ENCODE measurements around the gene ZFR. TPM values are rescaled to one million over a fixed set of nuclear protein-coding genes. Genes with fewer than 3 reads are reported as not detected.

The ZFR gene
- total and polyA plus RNA-seq, 8 donors, result 21.8 to 110 (median 48.5) TPM

DNA sequence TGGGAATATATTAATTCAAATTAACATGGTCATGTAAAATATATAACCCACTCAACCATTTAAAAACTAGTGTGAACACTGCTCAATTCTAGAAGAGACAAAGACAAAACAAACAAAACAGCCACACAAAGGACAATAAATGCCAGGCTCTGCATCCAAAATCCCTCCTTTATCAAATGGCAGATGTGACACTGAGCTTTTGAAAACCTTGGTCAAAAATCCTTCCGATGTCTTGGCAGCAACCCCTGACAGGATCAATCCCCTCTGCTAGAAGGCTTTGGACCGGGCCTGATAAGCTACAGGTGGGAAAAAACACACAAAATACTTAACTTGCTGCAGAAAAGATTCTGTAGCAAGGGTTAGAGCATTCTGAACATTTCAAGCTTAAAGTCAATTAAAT is 61.5 kb downstream of the ZFR start:
- no peaks in the 10 kb centered on the region for H3K27me3 ChIP-seq
- DNase-seq, result no peak
- peaks cover 0 to 23% (median 0%) of the 10 kb centered on the region in 4 donors for H3K4me1 ChIP-seq
- H3K4me3 ChIP-seq, result no peak overlapping the region
- H3K9me3 ChIP-seq, result no peaks in the 10 kb centered on the region
- no peak overlapping the region for H3K27ac ChIP-seq
- TF ChIP-seq, protein P1, sequence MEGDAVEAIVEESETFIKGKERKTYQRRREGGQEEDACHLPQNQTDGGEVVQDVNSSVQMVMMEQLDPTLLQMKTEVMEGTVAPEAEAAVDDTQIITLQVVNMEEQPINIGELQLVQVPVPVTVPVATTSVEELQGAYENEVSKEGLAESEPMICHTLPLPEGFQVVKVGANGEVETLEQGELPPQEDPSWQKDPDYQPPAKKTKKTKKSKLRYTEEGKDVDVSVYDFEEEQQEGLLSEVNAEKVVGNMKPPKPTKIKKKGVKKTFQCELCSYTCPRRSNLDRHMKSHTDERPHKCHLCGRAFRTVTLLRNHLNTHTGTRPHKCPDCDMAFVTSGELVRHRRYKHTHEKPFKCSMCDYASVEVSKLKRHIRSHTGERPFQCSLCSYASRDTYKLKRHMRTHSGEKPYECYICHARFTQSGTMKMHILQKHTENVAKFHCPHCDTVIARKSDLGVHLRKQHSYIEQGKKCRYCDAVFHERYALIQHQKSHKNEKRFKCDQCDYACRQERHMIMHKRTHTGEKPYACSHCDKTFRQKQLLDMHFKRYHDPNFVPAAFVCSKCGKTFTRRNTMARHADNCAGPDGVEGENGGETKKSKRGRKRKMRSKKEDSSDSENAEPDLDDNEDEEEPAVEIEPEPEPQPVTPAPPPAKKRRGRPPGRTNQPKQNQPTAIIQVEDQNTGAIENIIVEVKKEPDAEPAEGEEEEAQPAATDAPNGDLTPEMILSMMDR (IDR thresholded peaks at IDR 0.05), result no peak
- TF ChIP-seq POLR2A (IDR thresholded peaks at IDR 0.05), result no peak
- TF ChIP-seq EP300 (IDR thresholded peaks at IDR 0.05), result no peak
- no peak for TF ChIP-seq POLR2AphosphoS5 (IDR thresholded peaks at IDR 0.05)
- WGBS, 5 donors, result 65 to 86% (median 69%) methylated on average over 2 of the region's 2 CpGs
- H3K36me3 ChIP-seq, result peaks cover 25 to 94% (median 88%) of the 10 kb centered on the region in 4 donors
- intact Hi-C loops (cut with DNase I; ENCODE audit: low total_unique reads), result no loop called here

DNA sequence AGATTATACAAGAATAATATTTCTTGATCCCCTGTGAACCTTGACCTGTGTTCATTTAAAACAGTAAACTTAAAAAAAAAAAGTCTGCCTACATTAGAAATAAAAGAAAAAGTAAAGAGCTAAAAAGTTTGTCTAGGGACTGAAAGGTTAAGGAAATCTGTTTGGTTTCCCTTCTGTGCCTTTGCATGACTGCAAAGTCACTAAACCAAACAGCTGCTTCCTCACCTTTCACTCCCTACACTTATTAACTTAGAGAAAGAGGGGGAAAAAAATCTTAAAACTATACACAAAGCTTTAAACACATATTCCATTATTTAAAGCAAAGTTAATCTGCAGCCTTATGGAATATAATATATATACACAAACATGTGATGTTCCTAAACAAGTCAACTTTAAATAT is 65.1 kb downstream of the ZFR start:
- peaks cover 12 to 87% (median 84%) of the 10 kb centered on the region in 4 donors for H3K36me3 ChIP-seq
- intact Hi-C loops (cut with DNase I; ENCODE audit: low total_unique reads), result no loop called here
- no peak overlapping the region for H3K27ac ChIP-seq
- peaks cover 0 to 8% (median 0%) of the 10 kb centered on the region in 4 donors for H3K4me1 ChIP-seq
- no peaks in the 10 kb centered on the region for H3K27me3 ChIP-seq
- no peaks in the 10 kb centered on the region for H3K9me3 ChIP-seq
- H3K4me3 ChIP-seq, result no peak overlapping the region
- DNase-seq, result peak in 1 of 2 donors; percentile 18
- TF ChIP-seq POLR2AphosphoS5 (IDR thresholded peaks at IDR 0.05) (no peak), POLR2A (IDR thresholded peaks at IDR 0.05) (no peak), EP300 (IDR thresholded peaks at IDR 0.05) (no peak)
- TF ChIP-seq, protein P1 (IDR thresholded peaks at IDR 0.05), result no peak

DNA sequence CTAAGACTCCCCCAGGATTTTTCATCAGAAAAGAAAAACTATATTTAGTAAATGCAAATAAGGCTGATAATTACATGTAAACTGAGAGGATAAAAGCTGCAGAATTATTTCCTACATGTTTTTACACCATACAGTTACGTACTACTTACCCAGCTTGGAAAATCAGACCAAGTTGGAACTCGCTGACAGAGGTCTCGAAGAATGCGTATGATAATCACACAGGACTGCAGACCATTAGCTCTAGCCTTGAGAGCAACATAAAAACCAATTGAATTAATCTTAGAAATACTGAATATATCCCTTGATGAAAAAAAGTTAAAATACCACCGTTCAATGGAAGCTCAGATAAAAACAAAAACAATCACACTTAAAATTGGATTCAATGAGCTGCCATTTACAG is 65.6 kb downstream of the ZFR start:
- DNase-seq, result no peak
- 59 to 75% (median 65%) methylated on average over 5 of the region's 5 CpGs for WGBS, 5 donors
- Histone ChIP-seq H3K27me3 (no peaks in the 10 kb centered on the region), H3K4me1 (peaks cover 0 to 8% (median 0%) of the 10 kb centered on the region in 4 donors), H3K36me3 (peaks cover 12 to 87% (median 85%) of the 10 kb centered on the region in 4 donors), H3K9me3 (no peaks in the 10 kb centered on the region), H3K27ac (no peak overlapping the region), H3K4me3 (no peak overlapping the region)
- TF ChIP-seq POLR2A (IDR thresholded peaks at IDR 0.05) (no peak), POLR2AphosphoS5 (IDR thresholded peaks at IDR 0.05) (no peak), EP300 (IDR thresholded peaks at IDR 0.05) (no peak)
- TF ChIP-seq, protein P1 (IDR thresholded peaks at IDR 0.05), result no peak
- intact Hi-C loops (cut with DNase I; ENCODE audit: low total_unique reads), result no loop called here

DNA sequence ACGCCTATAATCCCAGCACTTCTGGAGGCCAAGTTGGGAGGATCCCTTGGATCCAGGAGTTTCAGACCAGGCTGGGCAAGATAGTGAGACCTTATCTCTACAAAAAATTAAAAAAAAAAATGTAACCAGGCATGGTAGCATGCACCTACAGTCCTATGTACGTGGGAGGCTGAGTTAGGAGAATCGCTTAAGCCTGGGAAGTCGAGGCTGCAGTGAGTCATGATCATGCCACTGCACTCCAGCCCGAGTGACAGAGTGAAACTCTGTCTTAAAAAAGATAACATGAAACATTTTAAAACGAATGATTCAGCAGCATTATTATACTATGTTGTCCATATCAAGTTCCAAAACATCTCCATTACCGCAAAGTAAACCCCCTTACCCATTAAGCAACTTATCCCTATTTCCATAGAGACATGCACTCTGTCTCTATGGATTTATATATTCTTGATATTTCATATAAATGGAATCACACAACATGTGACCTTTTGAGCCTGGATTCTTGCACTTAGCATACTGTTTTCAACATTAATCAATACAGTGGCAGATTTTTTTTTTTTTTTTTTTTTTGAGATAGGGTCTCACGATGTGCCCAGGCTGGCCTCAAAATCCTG is 74.9 kb downstream of the ZFR start:
- no peak overlapping the region for H3K27ac ChIP-seq
- no peaks in the 10 kb centered on the region for H3K9me3 ChIP-seq
- no peaks in the 10 kb centered on the region for H3K27me3 ChIP-seq
- 88 to 92% (median 89%) methylated on average over 8 of the region's 8 CpGs for WGBS, 5 donors
- H3K4me3 ChIP-seq, result no peak overlapping the region
- peaks cover 0 to 82% (median 71%) of the 10 kb centered on the region in 4 donors for H3K36me3 ChIP-seq
- DNase-seq, result no peak
- intact Hi-C loops (cut with DNase I; ENCODE audit: low total_unique reads), result no loop called here
- TF ChIP-seq, protein P1 (IDR thresholded peaks at IDR 0.05), result no peak
- TF ChIP-seq POLR2A (IDR thresholded peaks at IDR 0.05), result no peak
- TF ChIP-seq POLR2AphosphoS5 (IDR thresholded peaks at IDR 0.05), result no peak
- TF ChIP-seq EP300 (IDR thresholded peaks at IDR 0.05), result no peak
- no peaks in the 10 kb centered on the region for H3K4me1 ChIP-seq

Measured in stomach (tissue), 9 donors.